Stimulated activated CD4-positive, alpha-beta T cell treated with anti-CD3 and anti-CD28 coated beads, Interleukin-4, amount 100 ng/mL, for 4 hours (primary cell): ENCODE data around the gene RPS6KB2.

Experiments used
- DNase-seq, 2 experiments: peaks; one replicate each; pipeline ENCODE4 v3.0.0-alpha.2; 2020

RPS6KB2 gene

GRCh38 chr11:67431346-67432249 lies 3.3 kb downstream of the RPS6KB2 start:
- DNase-seq, result no peak

GRCh38 chr11:67432655-67433349 lies 4.5 kb downstream of the RPS6KB2 start:
- DNase-seq, result no peak

- no peak for DNase-seq
These were observed 5.5 kb downstream of the RPS6KB2 start for GRCh38 chr11:67433536-67434394.

GRCh38 chr11:67434395-67434881 lies 6.1 kb downstream of the RPS6KB2 start:
- no peak for DNase-seq

GRCh38 chr11:67435031-67435726 lies 6.9 kb downstream of the RPS6KB2 start:
- no peak for DNase-seq

GRCh38 chr11:67435727-67436458 lies 7.6 kb downstream of the RPS6KB2 start:
- no peak for DNase-seq

GRCh38 chr11:67436459-67437081 lies 8.3 kb downstream of the RPS6KB2 start:
- DNase-seq, result peak; percentile 67 to 73

GRCh38 chr11:67437082-67437808 lies 9.0 kb downstream of the RPS6KB2 start, which contains the start of gene PTPRCAP:
Gene PTPRCAP, minus strand, starts transcription at chr11:67437682. Its CDS starts 63 bp downstream, at chr11:67437619.
- peak; percentile 74 for DNase-seq

GRCh38 chr11:67437809-67438157 lies 9.5 kb downstream of the RPS6KB2 start:
- no peak for DNase-seq

GRCh38 chr11:67438158-67438902 lies 10.0 kb downstream of the RPS6KB2 start:
- DNase-seq, result peak; percentile 67 to 74

- DNase-seq, result no peak
These were observed 11.3 kb downstream of the RPS6KB2 start for GRCh38 chr11:67439321-67440228.

- no peak for DNase-seq
These were observed 12.2 kb downstream of the RPS6KB2 start for GRCh38 chr11:67440229-67441097.

GRCh38 chr11:67441098-67441563 lies 12.8 kb downstream of the RPS6KB2 start:
- DNase-seq, result no peak

GRCh38 chr11:67441731-67442351 lies 13.5 kb downstream of the RPS6KB2 start:
- no peak for DNase-seq

GRCh38 chr11:67442504-67443404 lies 14.5 kb downstream of the RPS6KB2 start:
- DNase-seq, result no peak

GRCh38 chr11:67445515-67445914 lies 17.2 kb downstream of the RPS6KB2 start:
- DNase-seq, result no peak
